ENCODE measurements around the gene BIRC5.

DNA sequence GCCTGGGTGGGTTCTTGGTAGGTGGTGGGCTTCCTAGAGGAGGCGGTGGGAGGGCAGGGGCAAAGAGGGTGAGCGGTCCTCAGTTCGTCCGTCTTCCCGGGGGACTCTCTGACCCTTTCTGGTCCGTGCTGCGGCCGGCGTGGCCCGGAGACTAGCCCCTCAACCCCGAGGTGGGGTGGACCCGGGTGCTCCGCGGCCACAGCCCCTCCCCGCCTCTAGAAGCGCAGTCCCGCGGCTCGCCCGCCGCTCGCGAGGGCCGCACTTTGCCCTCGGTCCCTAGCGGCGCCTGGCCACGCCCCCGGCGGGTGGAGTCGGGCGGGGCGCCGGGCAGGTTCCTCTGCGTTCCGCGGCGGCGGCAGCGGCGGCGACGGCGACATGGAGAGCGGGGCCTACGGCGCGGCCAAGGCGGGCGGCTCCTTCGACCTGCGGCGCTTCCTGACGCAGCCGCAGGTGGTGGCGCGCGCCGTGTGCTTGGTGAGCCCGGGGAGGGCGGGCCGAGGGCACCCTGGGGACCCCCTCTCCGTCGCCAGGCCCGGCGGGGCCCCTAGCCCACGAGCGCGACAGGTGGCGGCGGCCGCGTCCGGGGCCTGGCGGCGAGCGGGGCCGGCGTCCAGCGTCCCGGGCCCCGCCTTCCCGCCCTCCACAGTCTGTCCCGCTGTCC lies 45.7 kb upstream of the BIRC5 start, which contains the start of gene SYNGR2:
- TF ChIP-seq, protein P1, sequence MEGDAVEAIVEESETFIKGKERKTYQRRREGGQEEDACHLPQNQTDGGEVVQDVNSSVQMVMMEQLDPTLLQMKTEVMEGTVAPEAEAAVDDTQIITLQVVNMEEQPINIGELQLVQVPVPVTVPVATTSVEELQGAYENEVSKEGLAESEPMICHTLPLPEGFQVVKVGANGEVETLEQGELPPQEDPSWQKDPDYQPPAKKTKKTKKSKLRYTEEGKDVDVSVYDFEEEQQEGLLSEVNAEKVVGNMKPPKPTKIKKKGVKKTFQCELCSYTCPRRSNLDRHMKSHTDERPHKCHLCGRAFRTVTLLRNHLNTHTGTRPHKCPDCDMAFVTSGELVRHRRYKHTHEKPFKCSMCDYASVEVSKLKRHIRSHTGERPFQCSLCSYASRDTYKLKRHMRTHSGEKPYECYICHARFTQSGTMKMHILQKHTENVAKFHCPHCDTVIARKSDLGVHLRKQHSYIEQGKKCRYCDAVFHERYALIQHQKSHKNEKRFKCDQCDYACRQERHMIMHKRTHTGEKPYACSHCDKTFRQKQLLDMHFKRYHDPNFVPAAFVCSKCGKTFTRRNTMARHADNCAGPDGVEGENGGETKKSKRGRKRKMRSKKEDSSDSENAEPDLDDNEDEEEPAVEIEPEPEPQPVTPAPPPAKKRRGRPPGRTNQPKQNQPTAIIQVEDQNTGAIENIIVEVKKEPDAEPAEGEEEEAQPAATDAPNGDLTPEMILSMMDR (IDR thresholded peaks at IDR 0.05) = no peak
- peak; percentile 41 to 96 (median 94) for TF ChIP-seq POLR2AphosphoS5 (IDR thresholded peaks at IDR 0.05)
- TF ChIP-seq POLR2A (IDR thresholded peaks at IDR 0.05) = no peak
- no peak for TF ChIP-seq EP300 (IDR thresholded peaks at IDR 0.05)

All from stomach (tissue), 4 donors.